Chondrocyte (in vitro differentiated cells): ENCODE measurements around the gene CLRN1. TPM values are rescaled to one million over a fixed set of nuclear protein-coding genes. Genes with fewer than 3 reads are reported as not detected.

ENCODE experiments used
- DNase-seq: peaks from one replicate; pipeline ENCODE4 v3.0.0; 2021; ENCODE audit warnings: mixed read lengths, low spot score
- H3K27ac Mint-ChIP-seq: one replicate; pipeline ENCODE4 v1.8.0; 2021; ENCODE audit warnings: mild to moderate bottlenecking, moderate library complexity, mixed read lengths; ENCODE audit not compliant: unreplicated experiment
- H3K27me3 Mint-ChIP-seq: 2 replicates; pipeline ENCODE4 v1.8.0; 2021; ENCODE audit warnings: low read depth, mixed read lengths
- H3K36me3 Mint-ChIP-seq: 2 replicates; pipeline ENCODE4 v1.8.0; 2021; ENCODE audit warnings: low read depth, mixed read lengths
- H3K4me1 Mint-ChIP-seq: 2 replicates; pipeline ENCODE4 v1.8.0; 2021; ENCODE audit warnings: low read depth, mild to moderate bottlenecking, mixed read lengths
- H3K4me3 Mint-ChIP-seq: one replicate; pipeline ENCODE4 v1.8.0; 2021; ENCODE audit warnings: mild to moderate bottlenecking, moderate library complexity, mixed read lengths; ENCODE audit not compliant: unreplicated experiment
- H3K9me3 Mint-ChIP-seq: 2 replicates; pipeline ENCODE4 v1.8.0; 2021; ENCODE audit warnings: low read depth, mixed read lengths
- CTCF ChIP-seq: fragments of 200-600 bp; sonication (generic); IDR thresholded peaks from 2 replicates; pipeline ENCODE4 v1.5.0; 2021; ENCODE audit warnings: antibody characterized with exemption, mild to moderate bottlenecking, moderate library complexity
- total RNA-seq: library from RNA; stranded (reverse); gene quantifications from 3 replicates; pipeline ENCODE4 v1.2.1, GENCODE V29; 2021

The CLRN1 gene
- total RNA-seq, 1 donor from 2014 or later: not detected

DNA sequence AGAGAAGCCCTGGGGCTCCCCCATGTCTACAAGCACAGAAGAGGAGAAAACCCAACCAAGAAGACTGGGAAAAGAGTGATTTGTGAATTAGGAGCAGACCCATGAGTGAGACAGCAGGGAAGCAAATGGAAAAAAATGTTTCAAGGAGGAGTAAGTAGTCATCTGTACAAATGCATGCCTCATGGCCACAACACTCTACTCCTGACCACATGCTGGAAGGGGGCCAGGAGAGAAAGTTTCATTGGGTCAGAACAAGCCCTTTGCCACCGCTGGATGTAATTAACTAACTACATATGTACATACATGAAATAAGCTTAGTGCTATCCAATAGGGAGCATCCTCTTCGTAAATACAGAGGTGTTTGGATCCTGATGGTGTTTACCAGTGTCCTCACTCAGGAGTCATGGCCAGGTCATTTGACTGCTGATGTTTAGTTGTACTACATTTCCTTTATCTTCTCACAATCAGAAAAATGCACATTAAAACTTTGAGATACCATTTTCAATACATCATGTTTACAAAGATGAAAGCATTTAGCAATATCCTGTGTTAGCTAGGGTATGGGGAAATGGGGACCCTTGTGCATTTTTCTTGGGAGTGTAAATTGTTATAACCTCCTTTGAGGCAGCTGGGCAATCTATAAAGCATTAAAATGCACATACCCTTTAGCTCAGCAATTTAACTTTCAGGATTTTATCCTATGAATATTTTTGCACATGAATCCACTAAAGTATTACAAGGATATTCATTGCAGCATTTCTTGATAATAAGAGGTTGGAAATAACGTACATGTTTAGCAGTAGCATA, 27.1 kb downstream of the CLRN1 start:
- no peaks in the 10 kb centered on the region for H3K4me1 Mint-ChIP-seq
- peaks cover 49% of the 10 kb centered on the region for H3K27me3 Mint-ChIP-seq
- H3K36me3 Mint-ChIP-seq: peaks cover 4% of the 10 kb centered on the region
- no peak overlapping the region for H3K27ac Mint-ChIP-seq
- DNase-seq: no peak
- peaks cover 4% of the 10 kb centered on the region for H3K9me3 Mint-ChIP-seq
- no peak for TF ChIP-seq CTCF
- H3K4me3 Mint-ChIP-seq: no peak overlapping the region

- DNase-seq: no peak
- no peak for TF ChIP-seq CTCF
- H3K27ac Mint-ChIP-seq: no peak overlapping the region
- H3K36me3 Mint-ChIP-seq: peaks cover 2% of the 10 kb centered on the region
- no peaks in the 10 kb centered on the region for H3K9me3 Mint-ChIP-seq
- no peaks in the 10 kb centered on the region for H3K4me1 Mint-ChIP-seq
- no peak overlapping the region for H3K4me3 Mint-ChIP-seq
- peaks cover 46% of the 10 kb centered on the region for H3K27me3 Mint-ChIP-seq
These were observed 30.3 kb downstream of the CLRN1 start for GRCh38 chr3:150942221-150942620.

DNA sequence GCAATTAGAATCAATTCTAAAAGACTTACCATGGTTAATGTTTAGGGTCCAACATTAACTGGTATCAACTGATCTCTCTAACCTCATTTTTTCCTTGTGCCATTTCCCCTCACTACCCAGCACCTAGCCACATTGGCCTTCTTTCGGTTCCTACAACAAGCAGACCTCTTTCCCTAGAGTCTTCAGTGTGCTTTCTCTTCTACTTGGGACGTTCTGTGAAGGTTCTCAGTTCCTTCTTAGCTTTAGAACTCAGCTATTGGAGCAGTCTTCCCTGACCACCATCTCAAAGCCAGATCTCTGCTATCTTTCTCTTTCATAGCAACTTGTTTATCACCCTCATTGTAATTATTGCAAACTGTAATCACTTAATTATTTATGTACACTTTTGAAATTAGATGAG, 35.8 kb downstream of the CLRN1 start:
- Mint-ChIP-seq H3K4me3 (no peak overlapping the region), H3K27ac (no peak overlapping the region), H3K9me3 (no peaks in the 10 kb centered on the region), H3K36me3 (no peaks in the 10 kb centered on the region), H3K4me1 (peaks cover 9% of the 10 kb centered on the region), H3K27me3 (peaks cover 55% of the 10 kb centered on the region)
- no peak for DNase-seq
- no peak for TF ChIP-seq CTCF

GRCh38 chr3:150933473-150933995, 39.0 kb downstream of the CLRN1 start:
- Mint-ChIP-seq H3K27ac (no peak overlapping the region), H3K4me3 (no peak overlapping the region), H3K27me3 (peaks cover 55% of the 10 kb centered on the region), H3K4me1 (peaks cover 9% of the 10 kb centered on the region), H3K9me3 (no peaks in the 10 kb centered on the region), H3K36me3 (no peaks in the 10 kb centered on the region)
- DNase-seq: no peak
- no peak for TF ChIP-seq CTCF

GRCh38 chr3:150931745-150932144, 40.8 kb downstream of the CLRN1 start:
- Mint-ChIP-seq H3K4me1 (peaks cover 9% of the 10 kb centered on the region), H3K36me3 (no peaks in the 10 kb centered on the region), H3K4me3 (no peak overlapping the region), H3K9me3 (no peaks in the 10 kb centered on the region), H3K27me3 (peaks cover 46% of the 10 kb centered on the region), H3K27ac (no peak overlapping the region)
- no peak for DNase-seq
- no peak for TF ChIP-seq CTCF
